Loucy (cell line): ENCODE measurements around the gene LRRC1.

Source experiments
- H2AFZ ChIP-seq: fragments of 200-600 bp; sonication (generic); 2 replicates; pipeline ENCODE4 v1.6.0; 2016; ENCODE audit warnings: antibody characterized with exemption, mild to moderate bottlenecking, low read length, moderate library complexity
- H3F3A ChIP-seq: fragments of 200-600 bp; 2 replicates; pipeline ENCODE4 v1.6.0; 2016; ENCODE audit warnings: antibody characterized with exemption, low read depth, mild to moderate bottlenecking
- H3K27me3 ChIP-seq: fragments of 200-600 bp; sonication (generic); 2 replicates; pipeline ENCODE4 v1.6.1; 2014; ENCODE audit warnings: low read length, mild to moderate bottlenecking; ENCODE audit not compliant: insufficient read depth, poor library complexity, severe bottlenecking
- H3K36me3 ChIP-seq: fragments of 200-600 bp; sonication (generic); 2 replicates; pipeline ENCODE4 v1.6.1; 2016; ENCODE audit warnings: low read length; ENCODE audit not compliant: insufficient read depth
- H3K4me1 ChIP-seq: fragments of 200-600 bp; sonication (generic); 2 replicates; pipeline ENCODE4 v1.5.1; 2014; ENCODE audit warnings: low read length, mild to moderate bottlenecking; ENCODE audit not compliant: insufficient read depth, poor library complexity, severe bottlenecking
- H3K4me2 ChIP-seq: fragments of 200-600 bp; sonication (generic); 2 replicates; pipeline ENCODE4 v1.6.0; 2014; ENCODE audit warnings: antibody characterized with exemption, low read length, low read depth, mild to moderate bottlenecking; ENCODE audit not compliant: poor library complexity, severe bottlenecking
- H3K4me3 ChIP-seq: fragments of 200-600 bp; sonication (generic); 2 replicates; pipeline ENCODE4 v1.5.1; 2014; ENCODE audit warnings: low read length, mild to moderate bottlenecking, mixed read lengths; ENCODE audit not compliant: poor library complexity, severe bottlenecking
- H3K79me2 ChIP-seq: fragments of 200-600 bp; sonication (generic); 2 replicates; pipeline ENCODE4 v1.6.1; 2014; ENCODE audit warnings: low read length; ENCODE audit not compliant: insufficient read depth
- H3K9ac ChIP-seq: fragments of 200-600 bp; sonication (generic); 2 replicates; pipeline ENCODE4 v1.6.0; 2014; ENCODE audit warnings: mild to moderate bottlenecking, low read depth, low read length, moderate library complexity; ENCODE audit not compliant: poor library complexity, severe bottlenecking
- H3K9me2 ChIP-seq: fragments of 200-600 bp; sonication (generic); replicated peaks from 2 replicates; pipeline ENCODE4 v1.6.1; 2016; ENCODE audit warnings: low read depth, low read length, mixed read lengths
- H3K9me3 ChIP-seq: fragments of 200-600 bp; sonication (generic); 2 replicates; pipeline ENCODE4 v1.6.1; 2014; ENCODE audit warnings: mild to moderate bottlenecking, antibody characterized with exemption, low read length, low read depth; ENCODE audit not compliant: insufficient read depth
- H4K20me1 ChIP-seq: fragments of 200-600 bp; sonication (generic); 2 replicates; pipeline ENCODE4 v1.6.0; 2014; ENCODE audit warnings: antibody characterized with exemption, low read length, mild to moderate bottlenecking; ENCODE audit not compliant: insufficient read depth, poor library complexity, severe bottlenecking
- CTCF ChIP-seq: fragments of 200-600 bp; sonication (generic); conservative IDR thresholded peaks from 2 replicates; pipeline ENCODE4 v1.5.1; 2014; ENCODE audit warnings: mild to moderate bottlenecking, antibody characterized with exemption, low read length
- EZH2phosphoT487 ChIP-seq: fragments of 200-600 bp; IDR thresholded peaks from 2 replicates; pipeline ENCODE4 v1.6.1; 2018; ENCODE audit warnings: antibody characterized with exemption, mild to moderate bottlenecking, moderate library complexity, borderline replicate concordance

The LRRC1 gene

DNA sequence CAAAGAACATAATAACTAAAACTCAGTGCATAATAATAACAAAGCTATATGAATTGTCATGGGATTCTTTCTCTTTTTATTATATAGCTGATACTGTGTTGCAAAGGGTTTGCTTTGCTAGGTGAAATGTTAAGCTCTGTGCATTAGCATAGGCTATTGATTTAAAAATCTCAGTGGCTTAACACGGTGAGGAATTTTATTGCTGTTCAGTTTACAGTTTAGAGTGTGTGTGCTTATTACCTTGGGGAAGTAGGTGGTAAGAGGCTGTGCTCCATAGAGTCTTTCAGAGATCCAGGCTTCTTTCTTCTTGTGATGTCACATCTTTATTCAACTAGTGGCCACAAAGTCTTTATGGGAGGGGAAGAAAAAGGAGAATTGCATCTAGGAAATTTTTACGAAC lies 55.7 kb downstream of the LRRC1 start:
- H3K9me3 ChIP-seq, result no peaks in the 10 kb centered on the region
- TF ChIP-seq CTCF (no peak), EZH2phosphoT487 (no peak)
- H3K27me3 ChIP-seq, result no peaks in the 10 kb centered on the region

DNA sequence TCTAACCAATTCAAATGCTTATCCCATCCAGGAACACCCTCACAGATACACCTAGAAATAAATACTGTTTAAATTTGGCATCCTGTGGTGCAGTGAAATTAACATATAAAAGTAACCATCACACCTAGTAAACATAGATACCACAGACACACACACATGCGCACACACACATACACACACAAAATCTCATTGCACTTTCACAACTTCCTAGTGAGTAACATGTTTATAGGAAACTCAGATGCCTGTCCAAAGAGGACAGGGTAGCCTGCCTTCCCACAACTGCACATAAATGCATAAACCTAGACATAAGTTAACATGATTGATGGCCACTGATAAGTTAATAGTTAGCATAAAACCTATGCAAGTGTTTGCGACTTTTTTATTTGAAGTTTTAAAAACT lies 56.8 kb downstream of the LRRC1 start:
- no peaks in the 10 kb centered on the region; the same call in 1 of the 2 replicates for H3K79me2 ChIP-seq
- no peaks in the 10 kb centered on the region for H3K36me3 ChIP-seq

More for the DNA sequence above, 55.7 kb downstream of the LRRC1 start:
- Histone ChIP-seq H4K20me1 (no peaks in the 10 kb centered on the region), H3K4me3 (no peak overlapping the region), H3F3A (no peaks in the 10 kb centered on the region), H3K36me3 (no peaks in the 10 kb centered on the region), H2AFZ (no peak overlapping the region), H3K4me2 (no peak overlapping the region), H3K79me2 (no peaks in the 10 kb centered on the region; the same call in 1 of the 2 replicates), H3K9me2 (no peaks in the 10 kb centered on the region), H3K4me1 (peaks cover 5% of the 10 kb centered on the region), H3K9ac (no peak overlapping the region)

DNA sequence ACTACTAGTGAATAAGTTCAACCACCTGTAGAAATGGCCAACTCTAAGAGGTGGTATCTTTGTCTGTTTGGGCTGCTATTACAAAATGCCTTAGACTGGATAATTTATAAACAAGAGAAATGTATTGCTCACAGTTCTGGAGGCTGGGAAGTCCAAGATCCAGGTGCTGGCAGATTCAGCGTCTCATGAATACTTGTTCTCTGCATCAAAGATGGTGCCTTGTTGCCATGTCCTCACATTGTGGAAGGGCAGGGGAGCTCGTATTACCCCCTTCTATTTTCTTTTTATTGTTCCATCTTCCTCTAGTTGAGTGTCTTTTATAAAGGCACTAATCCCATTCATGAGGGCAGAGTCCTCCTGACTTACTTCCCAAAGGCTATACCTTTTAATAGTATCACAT lies 58.0 kb downstream of the LRRC1 start:
- no peak for TF ChIP-seq EZH2phosphoT487
- no peak for TF ChIP-seq CTCF
- Histone ChIP-seq H3K9me2 (no peaks in the 10 kb centered on the region), H2AFZ (no peak overlapping the region), H4K20me1 (no peaks in the 10 kb centered on the region), H3K36me3 (no peaks in the 10 kb centered on the region), H3K9ac (no peak overlapping the region), H3F3A (no peaks in the 10 kb centered on the region), H3K9me3 (no peaks in the 10 kb centered on the region), H3K4me2 (no peak overlapping the region), H3K4me3 (no peak overlapping the region), H3K4me1 (no peaks in the 10 kb centered on the region), H3K79me2 (no peaks in the 10 kb centered on the region; the same call in 1 of the 2 replicates), H3K27me3 (no peaks in the 10 kb centered on the region)

More for the DNA sequence above, 56.8 kb downstream of the LRRC1 start:
- no peak for TF ChIP-seq EZH2phosphoT487
- no peak for TF ChIP-seq CTCF
- Histone ChIP-seq H3K4me3 (no peak overlapping the region), H4K20me1 (no peaks in the 10 kb centered on the region), H3K4me1 (no peaks in the 10 kb centered on the region), H3K9me3 (no peaks in the 10 kb centered on the region), H3F3A (no peaks in the 10 kb centered on the region), H2AFZ (no peak overlapping the region), H3K4me2 (no peak overlapping the region), H3K9ac (no peak overlapping the region), H3K9me2 (no peaks in the 10 kb centered on the region), H3K27me3 (no peaks in the 10 kb centered on the region)
